HFF-Myc (cell line): ENCODE measurements around the gene STBD1.
A peak's percentile ranks its signal among the peaks of the same experiment; 100 is the strongest.

Experiments
- DNase-seq: peaks from one replicate; pipeline ENCODE4 v3.0.0-alpha.2; 2011; ENCODE audit warnings: low read depth; ENCODE audit errors: extremely low read depth
- H3K4me3 ChIP-seq: replicated peaks from 2 replicates; pipeline ENCODE4 v1.5.1; 2011; ENCODE audit warnings: low read depth, mild to moderate bottlenecking, control low read depth, low read length
- TF ChIP-seq, protein P1 (sequence below): IDR thresholded peaks from 2 replicates; pipeline ENCODE4 v1.5.1; 2012; ENCODE audit warnings: mild to moderate bottlenecking, low read depth, low read length, control low read depth; ENCODE audit errors: missing control alignments

STBD1 gene

DNA sequence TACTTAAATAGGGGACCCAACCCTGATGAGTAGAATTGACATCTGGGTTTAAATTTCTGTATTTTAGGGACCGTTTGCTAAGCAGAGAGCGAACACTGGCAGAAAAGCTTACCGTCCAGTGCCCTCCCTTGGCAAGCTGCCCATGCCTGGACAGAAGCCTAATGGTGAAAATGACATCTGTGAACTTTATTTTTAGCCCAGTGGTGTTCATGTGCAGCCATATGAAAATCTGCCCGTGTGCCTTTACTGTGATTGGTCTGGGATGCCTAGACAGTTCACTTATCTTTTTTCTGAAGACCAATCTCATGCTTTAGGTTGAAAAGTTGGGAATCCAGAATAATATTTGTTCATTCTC, 1.1 kb downstream of the STBD1 start:
- no peak for DNase-seq
- peak overlapping the region; percentile 67 for H3K4me3 ChIP-seq
- TF ChIP-seq, protein P1, sequence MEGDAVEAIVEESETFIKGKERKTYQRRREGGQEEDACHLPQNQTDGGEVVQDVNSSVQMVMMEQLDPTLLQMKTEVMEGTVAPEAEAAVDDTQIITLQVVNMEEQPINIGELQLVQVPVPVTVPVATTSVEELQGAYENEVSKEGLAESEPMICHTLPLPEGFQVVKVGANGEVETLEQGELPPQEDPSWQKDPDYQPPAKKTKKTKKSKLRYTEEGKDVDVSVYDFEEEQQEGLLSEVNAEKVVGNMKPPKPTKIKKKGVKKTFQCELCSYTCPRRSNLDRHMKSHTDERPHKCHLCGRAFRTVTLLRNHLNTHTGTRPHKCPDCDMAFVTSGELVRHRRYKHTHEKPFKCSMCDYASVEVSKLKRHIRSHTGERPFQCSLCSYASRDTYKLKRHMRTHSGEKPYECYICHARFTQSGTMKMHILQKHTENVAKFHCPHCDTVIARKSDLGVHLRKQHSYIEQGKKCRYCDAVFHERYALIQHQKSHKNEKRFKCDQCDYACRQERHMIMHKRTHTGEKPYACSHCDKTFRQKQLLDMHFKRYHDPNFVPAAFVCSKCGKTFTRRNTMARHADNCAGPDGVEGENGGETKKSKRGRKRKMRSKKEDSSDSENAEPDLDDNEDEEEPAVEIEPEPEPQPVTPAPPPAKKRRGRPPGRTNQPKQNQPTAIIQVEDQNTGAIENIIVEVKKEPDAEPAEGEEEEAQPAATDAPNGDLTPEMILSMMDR, result no peak

DNA sequence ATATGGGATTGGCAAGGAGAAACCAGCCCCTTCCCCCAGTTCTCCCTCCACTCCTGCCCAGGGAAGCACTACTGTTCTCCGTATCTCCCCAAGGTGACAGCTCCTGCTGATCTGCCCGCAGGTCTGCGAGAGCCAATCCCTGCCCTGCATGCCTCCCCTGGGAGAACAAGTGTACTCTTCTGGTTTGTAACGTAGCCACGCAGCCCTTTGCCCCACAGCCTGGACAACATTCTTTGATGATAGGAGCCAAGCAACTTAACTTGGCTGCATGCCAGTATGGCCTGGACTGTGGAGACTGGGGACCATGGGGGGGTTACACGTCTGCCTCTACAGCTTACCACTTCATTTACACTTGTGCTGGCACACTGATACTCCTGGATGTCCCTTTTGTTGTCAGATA, 2.0 kb downstream of the STBD1 start:
- H3K4me3 ChIP-seq, result no peak overlapping the region
- no peak for DNase-seq
- TF ChIP-seq, protein P1, result no peak

DNA sequence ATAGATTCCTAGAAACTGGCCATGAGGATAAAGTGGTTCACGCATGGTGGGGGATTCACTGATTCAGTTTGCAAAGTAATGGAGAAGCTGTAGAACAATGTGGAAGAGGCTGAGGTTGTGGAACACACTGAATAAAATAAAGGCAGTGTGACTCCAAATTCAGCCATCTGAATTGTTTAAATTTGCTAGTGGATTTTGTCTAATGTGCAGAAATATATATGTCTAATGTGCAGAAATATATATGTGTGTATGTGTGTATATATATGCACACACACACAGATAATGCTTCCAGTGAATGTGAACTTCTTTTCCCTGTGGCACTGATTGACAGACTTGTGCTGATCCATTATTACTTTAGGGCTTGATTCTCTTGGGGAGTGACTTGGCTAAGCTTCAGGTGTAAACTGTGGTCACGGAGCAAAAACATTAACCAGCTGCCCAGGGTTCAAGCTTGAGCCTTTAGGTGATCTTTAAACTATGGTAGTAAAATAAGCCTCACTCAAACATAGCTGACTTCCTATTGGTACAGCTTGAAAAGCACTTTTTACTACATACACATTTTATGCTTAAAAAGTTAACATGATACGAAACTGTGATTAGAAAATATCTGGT, 3.5 kb downstream of the STBD1 start:
- TF ChIP-seq, protein P1, result no peak
- DNase-seq, result no peak
- H3K4me3 ChIP-seq, result no peak overlapping the region

DNA sequence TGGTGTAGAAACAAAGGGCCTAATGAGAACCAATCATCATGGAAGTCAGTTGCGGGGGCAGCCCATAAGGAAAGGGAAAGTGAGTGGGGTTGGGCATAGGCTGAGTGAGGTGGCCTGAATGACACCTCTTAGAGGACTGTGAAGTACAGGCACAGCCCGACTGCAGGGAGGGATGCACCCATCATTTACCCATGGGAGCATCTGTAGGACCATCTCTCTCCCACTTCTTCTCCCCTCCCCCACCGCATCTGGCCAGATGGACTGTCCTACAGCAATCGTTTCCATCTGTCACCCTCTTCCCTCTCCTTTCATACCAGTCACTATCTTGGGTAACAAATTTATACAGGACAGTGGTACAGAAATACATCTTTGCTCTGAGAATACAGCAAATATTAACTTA, 4.2 kb downstream of the STBD1 start:
- DNase-seq, result no peak
- TF ChIP-seq, protein P1, result no peak
- H3K4me3 ChIP-seq, result no peak overlapping the region

DNA sequence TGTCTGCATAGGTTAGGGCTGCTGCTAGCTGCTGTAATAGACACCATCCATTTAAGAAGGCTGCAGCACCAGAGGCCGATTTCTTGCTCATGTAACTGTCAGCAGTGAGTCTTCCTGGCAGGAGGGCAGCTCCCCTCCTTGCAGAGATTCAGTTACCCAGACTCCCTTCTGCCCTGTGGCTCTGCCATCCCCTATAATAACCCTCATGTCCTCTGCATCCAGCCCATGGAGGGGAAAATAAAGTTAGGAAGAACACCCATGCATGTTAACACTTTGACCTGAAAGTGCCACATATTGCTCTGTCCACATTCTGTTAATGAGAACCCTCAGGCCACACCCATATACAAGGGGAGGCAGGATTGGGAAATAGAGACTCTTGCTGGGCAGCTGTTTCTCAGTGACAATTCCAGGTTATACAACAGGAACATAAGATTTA, 5.4 kb downstream of the STBD1 start:
- no peak for DNase-seq
- H3K4me3 ChIP-seq, result no peak overlapping the region
- TF ChIP-seq, protein P1, result no peak

DNA sequence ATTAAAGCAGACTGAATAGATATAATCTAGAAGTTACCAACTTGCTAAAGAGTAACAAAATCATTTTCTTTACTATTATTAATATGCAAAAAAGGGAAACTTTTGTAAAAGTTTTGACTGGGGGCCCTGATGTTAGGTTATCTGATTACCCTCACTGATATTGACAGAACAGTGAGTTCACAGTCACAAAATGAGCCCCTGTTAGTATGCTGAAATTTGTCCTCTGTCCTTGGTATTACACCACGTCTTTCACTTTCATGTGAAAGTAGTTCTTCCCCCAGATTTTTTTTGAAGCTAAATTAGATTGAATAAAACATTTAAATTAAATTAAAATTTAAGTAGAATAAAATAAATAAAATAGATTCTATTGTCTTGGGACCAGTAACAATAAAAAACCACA, 5.9 kb downstream of the STBD1 start:
- H3K4me3 ChIP-seq, result no peak overlapping the region
- TF ChIP-seq, protein P1, result no peak
- no peak for DNase-seq

DNA sequence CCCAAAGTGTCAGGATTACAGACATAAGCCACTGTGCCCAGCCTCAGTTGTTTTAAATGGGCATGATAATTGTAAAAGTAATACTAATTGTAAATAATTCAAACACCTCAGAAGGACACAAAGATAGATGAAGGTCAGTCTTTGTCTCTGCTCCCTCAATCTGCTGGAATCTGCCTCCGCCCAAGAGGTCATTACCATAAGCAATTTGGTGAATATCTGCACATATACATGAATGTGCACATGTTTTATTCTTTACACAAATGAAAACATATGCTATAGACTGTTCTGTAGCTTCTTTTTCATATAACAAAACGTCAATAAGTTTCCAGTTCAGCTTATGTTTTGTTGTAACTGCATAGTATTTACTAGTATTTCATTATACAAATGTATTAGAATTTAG, 7.0 kb downstream of the STBD1 start:
- DNase-seq, result no peak
- no peak overlapping the region for H3K4me3 ChIP-seq
- TF ChIP-seq, protein P1, result no peak
